Measurements from ENCODE around the gene TEDC1.

Gene TEDC1

DNA sequence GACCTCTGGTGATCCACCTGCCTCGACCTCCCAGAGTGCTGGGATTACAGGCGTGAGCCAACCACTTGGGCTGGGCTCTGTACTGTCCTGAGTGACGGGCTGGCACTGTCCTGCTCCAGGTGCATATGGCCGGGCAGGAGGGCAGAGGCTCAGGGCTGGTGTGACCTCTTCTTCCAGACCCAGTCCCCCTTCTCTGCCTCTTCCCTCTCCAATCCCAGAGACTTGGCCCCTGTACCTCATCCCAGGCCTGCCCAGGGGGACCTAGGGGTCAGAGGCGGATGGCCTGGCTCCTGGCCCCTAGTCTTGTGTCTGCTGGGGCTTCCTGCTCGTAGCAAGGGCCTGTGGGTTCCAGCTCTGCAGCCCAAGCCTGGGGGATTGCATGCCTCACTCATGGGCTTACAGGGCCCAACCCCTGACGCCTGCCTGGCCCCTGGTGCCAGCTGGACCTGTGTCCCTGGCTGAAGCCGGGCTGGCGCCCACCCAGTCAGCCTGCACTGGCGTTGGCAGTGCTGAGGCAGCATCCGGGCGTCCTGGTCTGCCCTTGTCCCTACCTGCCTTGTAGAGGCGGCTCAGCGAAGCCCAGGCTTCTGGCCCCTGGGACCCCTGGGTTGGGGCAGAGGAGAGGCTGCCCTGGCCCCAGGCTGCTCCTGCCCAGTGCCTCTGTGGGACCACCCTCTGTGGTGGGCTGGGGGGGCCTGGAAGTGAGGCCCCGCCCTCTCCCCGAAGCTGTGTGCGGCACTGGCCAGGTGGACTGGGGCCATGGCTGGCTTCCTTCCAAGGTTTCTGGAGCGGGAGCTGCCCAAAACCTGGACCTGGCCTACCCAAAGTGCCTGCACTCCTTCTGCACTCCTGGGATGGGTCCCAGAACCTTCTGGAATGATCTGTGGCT lies 4.3 kb downstream of the TEDC1 start:
- no peak for DNase-seq (ENCODE audit: insufficient read length, low spot score)
- no peak for FAIRE-seq

DNA sequence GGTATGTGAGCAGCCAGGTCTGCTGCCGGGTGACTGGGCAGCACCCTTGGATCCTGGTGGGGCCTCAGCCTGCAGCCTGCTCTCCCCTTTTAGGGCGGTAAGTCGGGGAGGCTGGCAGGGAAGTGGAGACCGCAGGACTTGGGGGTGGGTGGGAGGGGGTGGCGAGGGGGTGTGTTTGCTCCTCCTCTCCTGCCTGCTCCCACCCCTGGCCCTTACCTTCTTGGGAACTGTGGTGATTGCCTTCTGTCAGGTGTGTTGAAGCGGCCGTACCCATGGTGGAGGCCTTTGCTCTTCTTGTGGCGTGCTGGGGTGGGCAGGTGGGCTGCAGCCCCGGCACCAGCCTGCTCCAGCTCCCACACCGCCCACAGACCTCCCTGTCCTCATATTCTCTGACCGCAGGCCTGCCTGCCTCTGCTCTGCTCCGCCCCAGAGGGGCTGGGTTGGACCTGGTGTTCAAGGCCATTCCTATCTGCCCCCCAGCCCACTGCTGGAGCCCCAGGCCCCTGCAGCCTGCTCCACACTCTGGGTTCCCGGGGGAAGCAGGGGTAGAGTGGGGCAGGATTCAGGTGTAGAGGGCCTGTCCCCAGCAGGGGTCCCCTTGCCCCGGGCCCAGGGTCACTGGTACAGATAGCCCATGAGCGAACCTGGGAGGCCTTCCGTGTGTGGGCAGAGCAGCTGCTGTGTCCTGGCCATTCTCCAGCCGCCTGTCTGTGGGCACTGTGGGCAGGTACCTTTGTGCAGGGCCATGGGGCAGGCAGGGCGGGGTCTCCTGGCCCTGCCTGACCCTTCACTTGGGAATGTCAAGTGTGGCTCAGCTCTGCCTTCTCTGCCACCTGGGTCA lies 5.2 kb downstream of the TEDC1 start:
- DNase-seq (ENCODE audit: insufficient read length, low spot score) (no peak), FAIRE-seq (no peak)

DNA sequence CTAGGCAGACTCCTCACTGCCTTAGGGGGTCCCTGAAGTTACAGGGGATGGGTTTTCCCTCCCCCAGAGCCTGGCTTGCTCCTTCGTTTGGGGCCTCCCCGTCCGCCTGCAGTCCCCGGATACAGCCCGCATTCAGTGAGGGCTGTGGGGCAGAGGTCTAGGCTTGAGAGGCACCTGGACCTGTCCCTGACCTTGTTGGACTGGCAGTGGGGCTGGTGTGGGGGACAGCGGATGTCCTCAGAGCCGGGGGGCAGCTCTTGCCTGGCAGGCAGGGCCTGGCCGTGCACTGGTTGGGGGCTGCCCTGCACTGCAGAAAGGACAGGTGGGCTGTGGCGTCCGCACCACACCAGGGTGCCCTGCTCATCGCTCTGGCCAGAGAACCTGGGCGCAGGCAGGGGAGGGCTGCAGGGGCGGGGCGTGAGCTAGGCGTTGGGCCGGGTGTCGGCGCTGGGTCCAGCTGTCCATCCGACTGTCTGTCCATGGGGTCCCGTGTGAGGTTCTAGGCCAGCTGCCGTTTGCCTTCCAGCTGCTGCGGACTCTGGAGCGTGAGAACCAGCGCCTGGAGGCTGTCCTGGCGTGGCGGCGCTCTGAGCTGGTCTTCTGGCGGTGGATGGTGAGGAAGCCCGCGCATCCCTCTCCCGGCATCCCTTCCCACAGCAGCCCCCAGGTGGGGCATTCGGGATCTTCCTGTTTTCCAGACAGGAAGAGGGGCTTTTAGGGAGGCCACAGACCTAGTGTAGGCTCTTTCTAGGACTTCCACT lies 6.0 kb downstream of the TEDC1 start:
- DNase-seq (ENCODE audit: insufficient read length, low spot score) (no peak), FAIRE-seq (no peak)

DNA sequence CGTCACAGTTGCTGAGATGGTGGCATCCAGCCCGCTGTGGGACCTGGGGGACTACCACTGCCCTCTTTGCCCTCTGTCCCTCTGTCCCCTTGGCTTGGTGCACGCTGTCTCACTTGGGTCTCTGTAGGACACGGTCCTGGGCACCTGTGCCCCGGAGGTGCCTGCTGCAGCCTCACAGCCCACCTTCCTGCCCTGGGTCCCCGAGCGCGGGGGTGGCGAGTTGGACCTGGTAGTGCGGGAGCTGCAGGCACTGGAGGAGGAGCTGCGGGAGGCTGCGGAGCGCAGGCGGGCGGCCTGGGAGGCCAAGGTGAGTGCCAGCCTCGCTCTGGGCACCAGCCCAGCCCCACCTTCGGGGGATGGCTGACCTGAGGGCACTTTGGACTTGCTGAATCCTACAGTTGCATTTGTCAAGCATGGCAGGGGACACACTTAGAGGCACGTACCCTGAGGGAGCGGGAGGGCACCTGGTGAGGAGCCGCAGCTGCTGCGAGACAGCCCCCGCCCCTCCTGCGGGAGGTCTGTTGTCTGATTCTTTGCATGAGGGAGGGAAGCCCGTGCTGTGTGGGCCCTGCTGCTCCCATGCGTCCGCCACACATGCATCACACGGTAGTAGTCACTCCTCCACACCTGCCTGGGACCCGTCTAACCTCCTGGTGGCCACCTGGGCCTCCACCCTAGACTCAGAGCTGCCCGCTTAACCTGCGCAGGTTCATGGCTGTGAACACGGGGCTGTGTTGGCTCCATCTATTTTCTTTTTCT lies 6.8 kb downstream of the TEDC1 start:
- FAIRE-seq = no peak
- no peak for DNase-seq (ENCODE audit: insufficient read length, low spot score)

DNA sequence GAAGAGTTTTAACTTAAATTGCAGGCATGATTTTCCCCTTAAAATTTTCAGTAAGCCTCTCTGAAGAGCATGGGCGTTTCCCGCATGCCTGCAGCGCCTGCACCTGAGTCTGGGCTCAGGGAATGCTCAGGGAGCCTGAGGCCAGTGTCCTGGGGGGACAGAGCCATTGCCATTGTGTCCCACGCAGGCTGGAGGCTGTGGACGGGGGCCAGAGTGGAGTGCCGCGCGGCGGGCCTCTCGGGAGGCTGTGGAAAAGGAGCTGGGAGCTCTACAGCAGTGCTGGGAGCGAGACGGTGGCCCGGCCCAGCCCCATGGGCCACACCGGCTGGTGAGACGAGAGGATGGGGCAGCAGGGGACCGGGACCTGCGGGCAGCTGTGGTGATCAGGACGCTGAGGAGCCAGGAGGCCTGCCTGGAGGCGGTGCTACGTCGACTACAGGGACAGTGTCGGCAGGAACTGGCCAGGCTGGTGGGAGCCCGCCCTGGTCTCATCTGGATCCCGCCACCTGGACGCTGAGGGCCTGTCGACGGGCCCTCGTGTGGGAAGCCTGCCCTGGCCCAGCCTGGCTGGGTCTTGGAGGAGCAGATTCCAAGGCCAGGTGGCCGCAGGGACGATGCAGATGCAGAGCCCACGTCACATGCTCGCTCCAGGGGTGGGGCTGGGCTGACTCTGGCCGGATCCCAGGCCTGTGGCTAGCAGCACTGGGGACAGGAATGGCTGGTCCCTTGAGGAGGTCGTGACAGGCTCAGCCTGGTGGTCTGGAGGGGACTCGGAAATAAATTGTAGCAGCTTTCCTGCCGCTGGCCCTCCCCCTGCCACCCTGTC lies 7.6 kb downstream of the TEDC1 start:
- DNase-seq (ENCODE audit: insufficient read length, low spot score) (no peak), FAIRE-seq (no peak)

DNA sequence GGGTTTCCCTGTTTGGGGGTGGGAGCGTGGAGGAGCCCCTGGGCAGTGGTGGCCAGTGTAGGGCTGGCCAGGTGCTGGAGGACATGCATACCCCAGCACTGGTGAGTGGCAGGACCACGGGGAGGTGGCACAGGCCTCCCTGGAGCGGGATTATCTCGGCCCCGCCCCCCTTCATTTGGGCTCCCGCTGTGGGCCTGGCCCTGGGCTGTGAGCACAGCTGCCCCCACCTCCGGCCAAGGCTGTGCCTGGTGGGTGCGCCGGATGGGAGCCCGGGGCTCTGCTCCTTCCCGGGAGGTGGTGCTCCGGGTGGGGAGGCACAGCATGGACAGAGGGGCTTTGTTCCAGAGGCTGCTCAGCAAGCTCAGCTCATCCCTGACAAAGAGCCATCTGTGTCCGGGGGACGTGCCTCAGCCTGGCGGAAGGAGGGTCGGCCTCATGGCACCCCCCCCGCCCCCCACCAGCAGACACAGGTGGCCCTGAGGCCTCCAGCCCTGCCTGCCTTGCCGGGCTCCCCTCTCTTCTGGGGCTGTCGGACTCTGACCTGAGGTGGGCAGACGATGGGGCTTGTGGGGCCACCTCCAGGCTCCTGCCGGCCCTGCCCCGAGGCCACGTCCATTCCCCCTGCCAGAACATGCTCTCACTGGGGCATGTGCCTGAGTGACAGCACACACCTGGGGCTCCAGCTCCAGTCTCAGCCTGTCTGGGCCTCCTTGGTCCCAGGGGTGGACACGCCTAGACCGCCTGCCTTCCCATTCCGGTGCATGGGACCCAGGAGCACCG lies 8.4 kb downstream of the TEDC1 start:
- DNase-seq (ENCODE audit: insufficient read length, low spot score) (no peak), FAIRE-seq (no peak)

DNA sequence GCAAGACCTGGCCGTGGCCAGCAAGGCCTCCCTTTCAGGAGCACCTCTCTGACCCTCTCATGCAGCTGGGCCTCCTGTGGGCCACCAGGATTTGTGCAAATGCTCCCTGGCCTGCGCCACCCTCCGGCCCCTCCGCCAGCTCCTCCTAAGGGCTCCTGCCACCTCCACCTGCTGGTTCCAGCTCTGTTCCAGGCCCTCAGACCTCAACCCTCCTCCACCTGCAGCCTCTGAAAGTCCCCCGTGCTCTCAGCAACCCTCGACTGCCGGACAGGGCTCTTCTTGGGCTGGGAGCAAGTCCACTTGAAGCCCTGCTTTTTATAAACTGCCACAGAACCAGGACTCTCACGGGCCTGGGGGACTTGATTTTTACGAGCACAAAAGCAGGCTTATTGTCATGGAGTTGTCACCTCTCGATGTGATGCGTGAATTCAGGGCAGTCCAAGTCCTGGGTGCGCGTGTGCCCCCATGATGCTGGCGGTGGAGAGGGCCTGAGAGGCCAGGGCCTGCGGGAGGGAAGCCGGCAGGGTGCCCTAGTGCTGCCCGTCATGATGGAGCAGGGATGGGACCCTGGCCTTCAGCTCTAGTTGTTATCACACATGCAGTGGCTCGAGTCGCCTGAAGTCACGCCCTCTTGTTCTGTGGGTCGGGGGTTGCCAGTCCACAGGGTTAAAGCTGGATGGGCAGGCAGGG lies 9.1 kb downstream of the TEDC1 start:
- DNase-seq (ENCODE audit: insufficient read length, low spot score) (no peak), FAIRE-seq (no peak)

DNA sequence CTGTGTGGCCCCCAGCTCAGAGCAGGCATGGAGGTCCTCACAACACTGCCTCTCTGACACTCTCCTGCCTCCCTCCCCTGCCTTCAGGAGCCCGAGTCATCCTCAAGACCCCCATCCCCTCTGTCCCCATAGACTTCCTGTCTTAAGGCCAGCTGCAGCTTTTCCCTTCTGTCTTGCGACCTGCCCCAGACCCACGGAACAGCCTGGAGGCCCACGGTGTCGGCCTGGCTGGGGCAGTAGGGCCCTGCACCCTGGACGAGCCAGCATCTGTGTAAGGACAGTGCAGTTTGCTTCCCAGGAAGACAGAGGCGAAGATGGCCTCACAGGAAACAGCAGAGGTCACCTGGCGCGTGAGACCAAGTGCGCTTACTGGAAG lies 9.7 kb downstream of the TEDC1 start:
- no peak for DNase-seq (ENCODE audit: insufficient read length, low spot score)

DNA sequence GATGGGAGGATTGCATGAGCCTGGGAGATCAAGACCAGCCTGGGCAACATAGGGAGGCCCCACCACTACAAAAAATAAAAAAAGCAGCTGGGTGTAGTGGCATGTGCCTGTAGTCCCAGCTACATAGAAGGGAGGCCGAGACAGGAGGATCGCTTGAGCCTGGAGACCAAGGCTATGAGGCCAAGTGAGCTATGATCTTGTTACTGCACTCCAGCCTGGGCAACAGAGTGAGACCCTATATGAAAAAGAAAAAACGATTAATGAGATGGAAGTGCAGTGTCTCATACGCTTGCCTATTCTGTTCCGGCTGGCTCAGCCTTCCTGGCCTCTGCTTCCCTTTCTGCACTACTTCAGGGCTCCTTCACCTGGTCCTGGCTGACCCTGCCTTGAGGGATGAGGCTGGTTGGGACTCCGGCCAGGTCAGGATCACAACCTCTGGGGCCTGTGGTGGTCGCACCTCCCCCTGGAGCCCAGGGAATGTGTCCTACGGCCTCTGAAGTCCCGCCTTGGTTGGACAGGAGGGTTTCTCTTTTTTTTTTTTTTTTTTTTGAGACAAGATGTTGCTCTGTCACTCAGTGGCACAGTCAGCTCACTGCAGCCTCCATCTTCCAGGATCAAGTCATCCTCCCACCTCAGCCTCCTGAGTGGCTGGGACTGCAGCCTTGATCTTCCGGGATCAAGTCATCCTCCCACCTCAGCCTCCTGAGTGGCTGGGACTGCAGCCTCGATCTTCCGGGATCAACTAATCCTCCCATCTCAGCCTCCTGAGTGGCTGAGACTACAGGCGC lies 10.7 kb downstream of the TEDC1 start:
- FAIRE-seq (no peak), DNase-seq (ENCODE audit: insufficient read length, low spot score) (no peak)

More for the DNA sequence above, 9.7 kb downstream of the TEDC1 start:
- FAIRE-seq = no peak

DNA sequence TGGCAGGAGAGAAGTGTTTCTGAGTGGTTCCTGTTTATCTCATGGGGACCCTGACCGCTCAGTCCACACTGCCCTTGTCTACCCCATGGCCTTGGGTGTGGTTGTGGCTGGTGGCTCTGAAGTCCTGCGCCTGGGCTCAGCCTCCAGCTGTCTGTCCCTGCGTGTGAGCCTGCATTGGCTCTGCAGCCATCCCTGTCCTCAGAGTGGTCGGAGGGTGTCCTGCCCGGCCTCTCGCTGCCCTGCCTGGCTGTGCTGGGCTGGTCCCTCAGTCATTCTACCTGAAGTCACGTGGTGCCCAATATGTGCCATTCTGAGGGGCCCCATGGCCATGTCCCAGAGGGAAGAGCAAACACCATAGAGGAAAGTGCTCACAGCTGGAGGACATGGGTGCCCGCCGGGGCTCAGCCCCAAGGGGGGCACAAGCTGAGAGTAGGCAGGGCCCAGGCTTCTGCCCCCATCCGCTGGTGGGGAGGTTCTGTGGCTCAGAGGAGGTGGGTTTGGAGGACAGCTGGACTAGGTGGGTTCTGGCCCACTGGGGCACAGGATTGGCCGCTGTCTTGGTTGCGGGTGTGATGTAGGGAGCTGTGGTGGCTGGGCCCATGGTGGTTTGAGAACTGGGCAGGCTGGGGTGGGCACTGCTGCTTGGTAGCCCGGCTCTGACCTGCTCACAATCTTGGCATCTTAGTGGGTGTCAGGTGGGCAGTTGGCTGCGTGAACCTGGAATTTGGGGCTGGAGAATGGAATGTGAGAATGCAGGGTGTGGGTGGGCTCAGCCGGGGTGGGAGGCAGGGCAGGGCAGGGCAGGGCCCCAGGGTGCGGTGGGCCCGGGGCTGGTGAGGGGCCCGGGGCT lies 11.6 kb downstream of the TEDC1 start:
- FAIRE-seq = no peak

DNA sequence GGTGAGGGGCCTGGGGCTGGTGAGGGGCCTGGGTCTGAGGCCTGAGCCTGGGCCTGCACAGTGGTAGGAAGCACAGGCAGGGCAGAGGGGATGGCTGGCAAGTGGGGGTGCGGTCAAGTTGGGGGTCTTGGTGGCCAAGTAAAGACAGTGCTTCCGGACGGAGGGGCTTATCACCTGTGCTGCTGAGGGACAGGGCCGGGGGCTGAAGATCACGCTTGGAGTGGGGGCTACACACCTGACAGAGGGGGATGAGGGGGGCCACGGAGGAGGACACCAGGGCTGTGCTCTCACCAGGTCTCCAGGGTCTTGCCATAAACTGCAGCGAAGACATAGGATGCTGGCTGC lies 12.2 kb downstream of the TEDC1 start:
- DNase-seq (ENCODE audit: insufficient read length, low spot score) (no peak), FAIRE-seq (no peak)

More for the DNA sequence above, 11.6 kb downstream of the TEDC1 start:
- no peak for DNase-seq (ENCODE audit: insufficient read length, low spot score)

DNA sequence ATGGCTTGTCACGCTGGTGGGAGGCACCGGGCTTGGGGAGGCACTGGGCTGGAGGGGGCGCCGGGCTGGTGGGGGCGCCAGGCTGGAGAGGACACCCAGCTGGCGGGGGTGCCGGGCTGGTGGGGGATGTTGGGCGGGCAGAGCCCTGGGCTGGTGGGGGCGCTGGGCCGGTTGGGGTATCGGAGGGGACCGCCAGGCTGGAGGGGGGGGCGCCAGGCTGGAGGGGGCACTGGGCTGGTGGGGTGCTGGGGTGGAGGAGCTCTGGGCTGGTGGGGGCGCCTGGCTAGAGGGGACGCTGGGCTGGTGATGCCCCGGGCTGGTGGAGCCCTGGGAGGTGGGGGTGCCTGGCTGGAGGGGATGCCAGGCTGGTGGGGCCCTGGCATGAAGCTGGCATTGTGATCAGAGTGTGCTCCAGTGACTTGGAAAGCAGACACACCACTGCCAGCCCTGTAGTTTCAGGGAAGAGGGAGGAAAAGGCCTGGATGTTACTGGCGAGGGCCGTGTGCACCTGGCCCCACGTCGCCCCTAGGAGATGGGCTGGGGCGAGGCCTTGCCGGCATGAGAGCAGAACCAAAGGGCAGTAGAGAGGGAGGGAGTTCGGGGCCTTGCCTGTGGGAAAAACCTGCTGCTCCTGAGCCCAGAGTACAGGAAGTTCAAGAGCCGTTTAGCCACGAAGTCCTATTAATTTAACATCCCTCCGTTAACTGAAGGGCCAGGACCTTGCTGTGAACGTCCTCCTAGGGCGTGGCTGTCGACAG lies 13.1 kb downstream of the TEDC1 start:
- FAIRE-seq = no peak

DNA sequence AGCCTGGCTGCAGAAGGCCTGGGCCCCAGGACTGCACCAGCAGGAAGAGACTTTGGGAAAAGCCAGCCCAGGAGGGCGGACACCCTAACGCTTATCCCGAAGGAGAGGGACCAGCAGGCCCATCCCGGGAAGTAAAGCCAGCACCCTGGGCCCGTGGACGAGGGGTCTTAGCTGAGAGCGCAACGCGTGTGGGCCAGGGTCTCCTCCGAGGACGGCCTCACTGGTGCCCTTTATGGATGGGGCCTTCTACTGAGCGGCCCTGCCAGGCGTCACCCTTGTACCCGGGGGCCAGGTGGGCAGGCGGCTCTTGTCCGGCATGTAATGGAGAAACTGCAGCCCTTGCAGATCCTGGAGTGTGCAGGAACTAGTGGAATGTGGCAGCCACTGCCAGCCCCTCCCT lies 14.1 kb downstream of the TEDC1 start:
- no peak for FAIRE-seq
- DNase-seq (ENCODE audit: insufficient read length, low spot score) = no peak

More for the DNA sequence above, 13.1 kb downstream of the TEDC1 start:
- DNase-seq (ENCODE audit: insufficient read length, low spot score) = no peak

DNA sequence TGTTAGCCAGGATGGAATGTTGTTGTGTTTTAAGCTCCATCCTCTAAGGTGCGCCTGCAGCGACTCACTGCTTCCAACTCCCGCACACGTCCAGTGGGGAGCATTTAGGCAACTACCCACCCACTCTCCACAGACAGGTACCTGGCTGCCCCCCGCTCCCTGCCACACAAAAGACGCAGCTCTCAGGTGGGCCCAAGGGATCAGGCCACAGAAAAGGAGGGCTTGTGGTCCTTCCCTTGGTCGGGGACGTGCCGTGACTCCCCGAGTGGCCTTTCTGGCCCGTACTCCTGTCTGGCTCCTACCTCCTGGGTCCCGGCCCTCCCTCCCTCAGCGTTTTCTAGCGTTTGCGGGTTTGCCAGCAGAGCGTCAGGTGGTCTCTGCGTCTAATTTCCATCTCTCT lies 16.2 kb downstream of the TEDC1 start:
- no peak for FAIRE-seq
- DNase-seq (ENCODE audit: insufficient read length, low spot score) = no peak

DNA sequence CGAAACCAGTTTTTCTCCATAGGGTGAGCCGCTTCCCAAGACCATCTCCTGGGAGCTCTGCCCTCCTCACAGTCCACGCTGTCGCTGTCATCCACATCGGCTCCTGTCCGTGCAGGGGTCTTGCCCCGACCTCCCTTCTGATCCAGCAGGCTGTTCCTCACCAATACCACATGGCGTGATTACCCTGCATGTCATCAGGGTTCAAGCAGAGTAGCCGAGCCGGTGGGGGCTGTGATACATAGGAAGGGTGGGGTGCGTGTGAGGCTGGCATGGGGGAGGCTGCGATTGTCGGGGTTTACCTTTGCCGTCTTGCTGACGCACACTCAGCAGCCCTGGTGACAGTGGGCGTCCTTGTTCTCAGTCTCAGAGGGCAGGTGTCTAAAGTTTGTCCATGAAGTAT lies 17.0 kb downstream of the TEDC1 start:
- FAIRE-seq = no peak
- DNase-seq (ENCODE audit: insufficient read length, low spot score) = no peak

DNA sequence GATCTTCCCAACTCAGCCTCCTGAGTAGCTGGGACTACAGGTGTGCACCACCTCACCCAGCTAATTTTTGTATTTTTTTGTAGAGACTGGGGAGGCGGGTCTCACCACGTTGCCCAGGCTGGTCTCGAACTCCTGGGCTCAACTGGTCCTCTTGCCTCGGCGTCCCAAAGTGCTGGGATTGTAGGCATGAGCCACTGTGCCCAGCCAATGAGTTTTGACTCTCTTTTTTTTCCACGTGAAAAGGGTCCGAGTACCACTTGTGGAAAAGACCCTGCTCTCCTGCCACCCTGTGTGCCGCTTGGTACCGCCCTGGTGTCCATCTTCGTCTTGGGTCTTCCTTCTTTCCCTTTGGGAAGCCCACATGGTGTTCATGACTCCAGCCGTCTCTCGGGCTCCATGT lies 17.6 kb downstream of the TEDC1 start:
- no peak for DNase-seq (ENCODE audit: insufficient read length, low spot score)
- FAIRE-seq = no peak

Measured in GM19239 (cell line).